CD4-positive, alpha-beta T cell (primary cell): ENCODE measurements around the gene IL2RG. TPM values are rescaled to one million over a fixed set of nuclear protein-coding genes. Genes with fewer than 3 reads are reported as not detected.

Experiments
- ATAC-seq: fragments of 200-7000 bp; cut with Tn5 transposase; one replicate; pipeline ENCODE4 v1.10.0; 2022; ENCODE audit warnings: mild to moderate bottlenecking; ENCODE audit not compliant: poor library complexity
- CTCF ChIA-PET: fragments of 350-600 bp; sonication (Branson Sonifier 250); formaldehyde crosslinking; loops from one replicate; lab custom pipeline; 2021; ENCODE audit warnings: antibody characterized with exemption, inconsistent platforms; lab: Charles Lee
- POLR2A ChIA-PET: fragments of 350-600 bp; sonication (Branson Sonifier 250); formaldehyde crosslinking; loops from one replicate; lab custom pipeline; 2021; ENCODE audit warnings: antibody characterized with exemption, inconsistent platforms; lab: Charles Lee
- DNase-seq, 14 experiments: peaks; one replicate each; pipeline ENCODE4 v3.0.0-alpha.2; 2013 to 2020; ENCODE audit warnings: mixed read lengths in 2 of 14
- H3K27ac ChIP-seq, 2 donors: one replicate each; pipeline versions ENCODE4 v1.5.1 to v1.7.0; 2013; ENCODE audit warnings: low read length in 2 of 2, low read depth in 1 of 2, mild to moderate bottlenecking in 1 of 2
- H3K27me3 ChIP-seq, 2 experiments: 1 replicate in 1 of 2; 2 replicates in 1 of 2; pipeline versions ENCODE4 v1.6.1 to v1.7.0; 2013; ENCODE audit warnings: low read length in 2 of 2, control low read depth in 1 of 2, mild to moderate bottlenecking in 1 of 2, moderate library complexity in 1 of 2; ENCODE audit not compliant: insufficient read depth in 2 of 2, control insufficient read depth in 1 of 2
- H3K36me3 ChIP-seq: one replicate; pipeline ENCODE4 v1.6.1; 2013; ENCODE audit warnings: low read length, control low read depth; ENCODE audit not compliant: insufficient read depth
- H3K4me1 ChIP-seq: one replicate; pipeline ENCODE4 v1.6.1; 2013; ENCODE audit warnings: low read length, control low read depth; ENCODE audit not compliant: insufficient read depth
- H3K4me3 ChIP-seq: one replicate; pipeline ENCODE4 v1.5.1; 2013; ENCODE audit warnings: mild to moderate bottlenecking, low read length, moderate library complexity
- H3K9me3 ChIP-seq, 2 experiments: 1 replicate in 1 of 2; 2 replicates in 1 of 2; pipeline versions ENCODE4 v1.6.1 to v1.7.0; 2013; ENCODE audit warnings: low read length in 2 of 2, mild to moderate bottlenecking in 2 of 2, control low read depth in 1 of 2, moderate library complexity in 1 of 2; ENCODE audit not compliant: control insufficient read depth in 1 of 2, insufficient read depth in 1 of 2
- H3K27ac Mint-ChIP-seq: one replicate; pipeline ENCODE4 v1.8.0; 2020; ENCODE audit warnings: mixed read lengths
- H3K27me3 Mint-ChIP-seq: one replicate; pipeline ENCODE4 v1.8.0; 2021; ENCODE audit warnings: mixed read lengths
- H3K36me3 Mint-ChIP-seq: one replicate; pipeline ENCODE4 v1.8.0; 2021; ENCODE audit warnings: low read depth, mixed read lengths
- H3K4me1 Mint-ChIP-seq: one replicate; pipeline ENCODE4 v1.8.0; 2021; ENCODE audit warnings: low read depth, mixed read lengths
- H3K4me3 Mint-ChIP-seq: one replicate; pipeline ENCODE4 v1.8.0; 2020; ENCODE audit warnings: mild to moderate bottlenecking, mixed read lengths
- H3K9me3 Mint-ChIP-seq: one replicate; pipeline ENCODE4 v1.8.0; 2020; ENCODE audit warnings: mixed read lengths
- intact Hi-C, 2 experiments: fragments of 100-400 bp; cut with DNase I in 1 of 2; cut with micrococcal nuclease in 1 of 2; formaldehyde crosslinking; loops; one replicate each; pipeline versions ENCODE4 v1.15.1 to v1.9.0; 2023 to 2025; cut with DNase I, micrococcal nuclease
- total RNA-seq, 174 experiments: library from RNA in 2 of 174; stranded (reverse) in 2 of 174; gene quantifications; one replicate each; pipeline ENCODE4 v1.2.3 and lab custom pipeline; 2021 to 2026
- TF ChIP-seq, protein P1 (sequence below): fragments of 200-600 bp; IDR thresholded peaks from one replicate; pipeline ENCODE4 v1.8.0; 2022; ENCODE audit warnings: antibody characterized with exemption, mild to moderate bottlenecking

The IL2RG gene
- total RNA-seq, 2 experiments from 2014 or later = 213 to 225 TPM

DNA sequence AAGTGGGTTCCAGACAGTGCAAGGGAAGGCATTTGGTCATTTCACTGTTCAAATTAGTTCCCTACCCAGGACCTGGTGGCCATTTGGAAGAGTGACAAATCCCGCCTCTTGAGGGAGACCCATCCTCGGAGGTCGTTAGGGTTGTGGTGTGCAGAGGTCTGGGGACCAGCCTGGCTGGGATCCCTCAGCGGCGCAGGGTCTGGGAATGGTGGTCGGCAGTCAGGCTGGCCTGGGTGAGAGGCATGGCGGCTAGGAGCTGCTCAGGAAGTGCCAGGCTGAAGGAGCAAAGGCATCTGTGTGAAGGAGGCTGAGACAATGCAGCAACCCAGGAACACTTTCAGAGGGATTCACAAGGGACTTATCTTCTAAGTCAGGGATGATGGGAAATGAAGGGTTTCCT, 40.0 kb upstream of the IL2RG start:
- TF ChIP-seq, protein P1, sequence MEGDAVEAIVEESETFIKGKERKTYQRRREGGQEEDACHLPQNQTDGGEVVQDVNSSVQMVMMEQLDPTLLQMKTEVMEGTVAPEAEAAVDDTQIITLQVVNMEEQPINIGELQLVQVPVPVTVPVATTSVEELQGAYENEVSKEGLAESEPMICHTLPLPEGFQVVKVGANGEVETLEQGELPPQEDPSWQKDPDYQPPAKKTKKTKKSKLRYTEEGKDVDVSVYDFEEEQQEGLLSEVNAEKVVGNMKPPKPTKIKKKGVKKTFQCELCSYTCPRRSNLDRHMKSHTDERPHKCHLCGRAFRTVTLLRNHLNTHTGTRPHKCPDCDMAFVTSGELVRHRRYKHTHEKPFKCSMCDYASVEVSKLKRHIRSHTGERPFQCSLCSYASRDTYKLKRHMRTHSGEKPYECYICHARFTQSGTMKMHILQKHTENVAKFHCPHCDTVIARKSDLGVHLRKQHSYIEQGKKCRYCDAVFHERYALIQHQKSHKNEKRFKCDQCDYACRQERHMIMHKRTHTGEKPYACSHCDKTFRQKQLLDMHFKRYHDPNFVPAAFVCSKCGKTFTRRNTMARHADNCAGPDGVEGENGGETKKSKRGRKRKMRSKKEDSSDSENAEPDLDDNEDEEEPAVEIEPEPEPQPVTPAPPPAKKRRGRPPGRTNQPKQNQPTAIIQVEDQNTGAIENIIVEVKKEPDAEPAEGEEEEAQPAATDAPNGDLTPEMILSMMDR = no peak
- no peak overlapping the region for H3K27ac Mint-ChIP-seq
- intact Hi-C loops = no loop called here
- peaks cover 2% of the 10 kb centered on the region for H3K36me3 ChIP-seq
- H3K4me3 ChIP-seq = no peak overlapping the region
- ATAC-seq = no peak
- H3K4me1 Mint-ChIP-seq = peaks cover 4% of the 10 kb centered on the region
- no peak for DNase-seq
- POLR2A ChIA-PET = no interaction called here
- peaks cover 9% of the 10 kb centered on the region for H3K36me3 Mint-ChIP-seq
- H3K27me3 Mint-ChIP-seq = no peaks in the 10 kb centered on the region
- no peaks in the 10 kb centered on the region for H3K9me3 Mint-ChIP-seq
- no peak overlapping the region for H3K27ac ChIP-seq
- peaks cover under 1% of the 10 kb centered on the region for H3K4me1 ChIP-seq
- CTCF ChIA-PET = no interaction called here
- H3K4me3 Mint-ChIP-seq = no peak overlapping the region
- no peaks in the 10 kb centered on the region for H3K9me3 ChIP-seq
- no peaks in the 10 kb centered on the region for H3K27me3 ChIP-seq

GRCh38 chrX:71148278-71148663, 36.9 kb upstream of the IL2RG start:
- H3K9me3 ChIP-seq = no peaks in the 10 kb centered on the region
- H3K4me3 ChIP-seq = no peak overlapping the region
- TF ChIP-seq, protein P1 = no peak
- H3K4me1 ChIP-seq = peaks cover 10% of the 10 kb centered on the region
- H3K36me3 Mint-ChIP-seq = peaks cover 4% of the 10 kb centered on the region
- H3K9me3 Mint-ChIP-seq = no peaks in the 10 kb centered on the region
- CTCF ChIA-PET = no interaction called here
- H3K27ac ChIP-seq = no peak overlapping the region
- no peaks in the 10 kb centered on the region for H3K27me3 Mint-ChIP-seq
- intact Hi-C loops = no loop called here
- no peak overlapping the region for H3K27ac Mint-ChIP-seq
- no peak for ATAC-seq
- no peak overlapping the region for H3K4me3 Mint-ChIP-seq
- no peaks in the 10 kb centered on the region for H3K36me3 ChIP-seq
- no peak for DNase-seq
- POLR2A ChIA-PET = interaction anchor here (0.8 kb wide), 1 partner anchor 10 kb away, joined by 3 read pairs; no protein-coding TSS in a partner anchor
- H3K4me1 Mint-ChIP-seq = peaks cover 13% of the 10 kb centered on the region
- H3K27me3 ChIP-seq = no peaks in the 10 kb centered on the region

- H3K27ac ChIP-seq = no peak overlapping the region
- H3K4me3 ChIP-seq = no peak overlapping the region
- H3K4me1 ChIP-seq = peaks cover 10% of the 10 kb centered on the region
- Mint-ChIP-seq H3K27me3 (no peaks in the 10 kb centered on the region), H3K4me1 (peaks cover 13% of the 10 kb centered on the region), H3K36me3 (peaks cover 4% of the 10 kb centered on the region), H3K9me3 (no peaks in the 10 kb centered on the region), H3K4me3 (no peak overlapping the region), H3K27ac (no peak overlapping the region)
- ChIA-PET CTCF (no interaction called here), POLR2A (interaction anchor here (0.8 kb wide), 1 partner anchor 11 kb away, joined by 3 read pairs; no protein-coding TSS in a partner anchor)
- no peaks in the 10 kb centered on the region for H3K36me3 ChIP-seq
- TF ChIP-seq, protein P1 = no peak
- no peaks in the 10 kb centered on the region for H3K27me3 ChIP-seq
- H3K9me3 ChIP-seq = no peaks in the 10 kb centered on the region
- ATAC-seq (no peak), DNase-seq (no peak)
- intact Hi-C loops = no loop called here
Measured at GRCh38 chrX:71147496-71148277, 36.3 kb upstream of the IL2RG start.
